Measurements from ENCODE around the gene BBS7. TPM values are rescaled to one million over a fixed set of nuclear protein-coding genes. Genes with fewer than 3 reads are reported as not detected.

Gene BBS7
- total and polyA plus RNA-seq, 8 donors: 3.0 to 5.7 (median 4.0) TPM

DNA sequence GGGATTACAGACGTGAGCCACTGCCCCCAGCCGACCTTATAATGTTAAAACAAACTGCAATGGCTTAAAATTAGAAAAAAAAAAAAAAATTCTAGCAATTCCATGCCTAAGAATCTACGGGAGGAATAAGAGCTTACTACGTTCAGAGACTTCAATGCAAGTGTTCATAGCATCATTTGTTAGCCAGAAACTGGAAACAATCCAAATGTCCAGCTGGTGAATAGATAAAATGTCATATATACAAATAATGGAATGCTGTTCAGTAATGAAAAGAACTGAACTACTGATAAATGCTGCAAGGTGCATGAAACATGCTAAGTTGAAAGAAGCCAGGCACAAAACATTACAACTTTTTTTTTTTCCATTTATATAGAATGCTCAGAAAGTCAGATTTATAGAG, 63.9 kb downstream of the BBS7 start:
- no peak for ATAC-seq
- no peak for FAIRE-seq

DNA sequence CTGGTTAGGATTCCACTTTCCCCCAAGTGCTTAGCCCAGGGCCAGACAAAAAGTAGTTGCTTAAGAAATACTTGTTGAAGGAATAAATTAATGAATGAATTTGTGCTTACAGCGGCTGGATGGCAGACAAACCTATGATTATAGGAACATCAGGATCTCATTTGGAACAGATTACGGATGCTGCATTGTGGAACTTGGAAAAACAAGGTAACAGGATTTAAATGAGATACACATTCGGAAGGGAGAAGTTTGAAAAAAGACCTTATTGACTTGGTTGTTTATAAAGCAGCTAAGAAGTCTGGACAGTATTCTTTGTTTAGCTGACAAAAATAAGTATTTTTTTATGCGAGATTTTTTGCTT, 68.6 kb downstream of the BBS7 start:
- peak overlapping the region; percentile 76 to 93 (median 84) for H3K4me3 ChIP-seq

More for the DNA sequence above, 63.9 kb downstream of the BBS7 start:
- no peak overlapping the region for H3K4me3 ChIP-seq
- intact Hi-C loops (cut with DNase I): no loop called here
- TF ChIP-seq, protein P1, sequence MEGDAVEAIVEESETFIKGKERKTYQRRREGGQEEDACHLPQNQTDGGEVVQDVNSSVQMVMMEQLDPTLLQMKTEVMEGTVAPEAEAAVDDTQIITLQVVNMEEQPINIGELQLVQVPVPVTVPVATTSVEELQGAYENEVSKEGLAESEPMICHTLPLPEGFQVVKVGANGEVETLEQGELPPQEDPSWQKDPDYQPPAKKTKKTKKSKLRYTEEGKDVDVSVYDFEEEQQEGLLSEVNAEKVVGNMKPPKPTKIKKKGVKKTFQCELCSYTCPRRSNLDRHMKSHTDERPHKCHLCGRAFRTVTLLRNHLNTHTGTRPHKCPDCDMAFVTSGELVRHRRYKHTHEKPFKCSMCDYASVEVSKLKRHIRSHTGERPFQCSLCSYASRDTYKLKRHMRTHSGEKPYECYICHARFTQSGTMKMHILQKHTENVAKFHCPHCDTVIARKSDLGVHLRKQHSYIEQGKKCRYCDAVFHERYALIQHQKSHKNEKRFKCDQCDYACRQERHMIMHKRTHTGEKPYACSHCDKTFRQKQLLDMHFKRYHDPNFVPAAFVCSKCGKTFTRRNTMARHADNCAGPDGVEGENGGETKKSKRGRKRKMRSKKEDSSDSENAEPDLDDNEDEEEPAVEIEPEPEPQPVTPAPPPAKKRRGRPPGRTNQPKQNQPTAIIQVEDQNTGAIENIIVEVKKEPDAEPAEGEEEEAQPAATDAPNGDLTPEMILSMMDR (IDR thresholded peaks at IDR 0.05): no peak
- no peaks in the 10 kb centered on the region for H3K27me3 ChIP-seq
- no peak overlapping the region for H3K27ac ChIP-seq
- no peaks in the 10 kb centered on the region for H3K9me3 ChIP-seq
- H3K36me3 ChIP-seq: peaks cover 0 to 34% (median 0%) of the 10 kb centered on the region in 3 donors
- whole genome bisulfite sequencing, 2 donors: 87 to 89% methylated on average over 4 of the region's 4 CpGs
- no peak for DNase-seq
- H3K4me1 ChIP-seq: peaks cover 3 to 8% (median 6%) of the 10 kb centered on the region in 3 donors

DNA sequence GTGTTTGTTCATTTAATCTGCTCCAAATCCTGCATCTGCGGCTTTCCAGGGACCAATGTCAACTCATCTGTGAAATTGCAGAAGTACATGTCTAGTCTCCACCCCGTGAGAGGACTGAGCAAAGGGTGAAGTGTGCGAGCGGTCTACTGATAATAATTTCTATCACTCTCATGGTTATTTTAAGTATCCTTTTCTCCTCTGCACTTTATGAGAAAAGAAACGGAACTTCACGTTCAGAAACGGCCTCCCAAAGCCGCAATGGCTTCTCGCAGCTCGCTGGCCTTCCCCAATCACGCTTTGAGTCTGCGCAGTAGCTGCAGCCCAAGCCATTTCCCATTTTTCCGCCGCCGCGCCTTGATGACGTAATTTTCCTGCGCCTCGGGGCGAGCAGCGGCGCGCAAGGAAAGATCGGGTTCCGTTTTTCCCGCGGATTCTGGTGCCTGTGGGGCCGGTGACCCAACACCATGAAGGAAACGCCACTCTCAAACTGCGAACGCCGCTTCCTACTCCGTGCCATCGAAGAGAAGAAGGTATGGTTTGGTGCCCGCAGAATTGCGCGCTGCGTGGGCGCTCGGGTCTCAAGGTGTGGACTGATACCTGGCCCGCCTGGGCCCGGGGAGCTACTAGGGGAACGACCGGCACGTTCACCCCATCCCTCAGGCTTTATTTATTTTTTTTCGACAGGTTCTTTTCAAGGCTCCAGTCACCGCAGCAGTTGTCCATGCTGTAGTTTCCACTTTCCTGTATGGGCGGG, 69.1 kb downstream of the BBS7 start, which contains the start of gene EXOSC9:
EXOSC9 (plus strand) TSS at position 363 of the 754 bp plus-strand sequence; CDS start at position 465, 102 bp downstream.
- ATAC-seq (peak; percentile 98 to 100 (median 99)), DNase-seq (peak; percentile 92 to 98 (median 95)), FAIRE-seq (peak; percentile 45)
- TF ChIP-seq, protein P1 (IDR thresholded peaks at IDR 0.05): no peak
- intact Hi-C loops (cut with DNase I): no loop called here
- H3K27me3 ChIP-seq: peaks cover 0 to 3% (median 0%) of the 10 kb centered on the region in 4 donors
- H3K4me1 ChIP-seq: peaks cover 6 to 8% (median 7%) of the 10 kb centered on the region in 3 donors
- no peaks in the 10 kb centered on the region for H3K9me3 ChIP-seq
- 0 to 1% methylated on average over 48 of the region's 48 CpGs for WGBS, 2 donors
- peak within 1 kb of the TSS; percentile 76 to 93 (median 84) for H3K4me3 ChIP-seq
- H3K27ac ChIP-seq: peak within 1 kb of the TSS; percentile 68 to 84 (median 79)
- H3K36me3 ChIP-seq: peaks cover 0 to 7% (median 0%) of the 10 kb centered on the region in 3 donors

More for the DNA sequence above, 68.6 kb downstream of the BBS7 start:
- intact Hi-C loops (cut with DNase I): no loop called here
- TF ChIP-seq, protein P1 (IDR thresholded peaks at IDR 0.05): no peak
- 12 to 15% methylated on average over 4 of the region's 4 CpGs for WGBS, 2 donors
- no peak for FAIRE-seq
- Histone ChIP-seq H3K9me3 (no peaks in the 10 kb centered on the region), H3K4me1 (peaks cover 6 to 8% (median 7%) of the 10 kb centered on the region in 3 donors), H3K27ac (peak overlapping the region in 3 of 4 donors; percentile 68 to 84 (median 83)), H3K27me3 (no peaks in the 10 kb centered on the region), H3K36me3 (peaks cover 0 to 10% (median 0%) of the 10 kb centered on the region in 3 donors)
- no peak for ATAC-seq
- no peak for DNase-seq

DNA sequence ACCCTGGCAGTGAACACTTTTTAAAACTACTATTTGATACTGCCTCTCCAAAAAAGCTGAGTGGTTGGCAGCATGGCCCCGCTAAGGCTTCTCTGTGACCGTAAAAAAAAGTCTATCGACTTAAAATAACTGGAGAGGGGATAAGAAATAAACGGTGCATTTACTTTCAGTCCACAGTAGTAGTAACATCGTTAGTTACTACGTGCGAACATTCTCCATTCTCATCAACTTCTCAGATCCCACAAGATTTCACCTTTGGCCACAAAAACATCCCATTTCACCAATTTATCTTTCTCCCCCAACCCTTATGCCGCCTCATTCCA, 69.7 kb downstream of the BBS7 start:
- ATAC-seq: peak; percentile 25 to 41 (median 34)
- intact Hi-C loops (cut with DNase I): no loop called here
- Histone ChIP-seq H3K27me3 (peaks cover 0 to 3% (median 0%) of the 10 kb centered on the region in 4 donors), H3K9me3 (no peaks in the 10 kb centered on the region), H3K36me3 (peaks cover 0 to 5% (median 0%) of the 10 kb centered on the region in 3 donors), H3K27ac (peak overlapping the region; percentile 68 to 84 (median 79)), H3K4me1 (peaks cover 6 to 8% (median 7%) of the 10 kb centered on the region in 3 donors), H3K4me3 (peak overlapping the region; percentile 76 to 93 (median 84))
- WGBS, 2 donors: 38 to 39% methylated on average over 8 of the region's 8 CpGs
- no peak for DNase-seq
- TF ChIP-seq, protein P1 (IDR thresholded peaks at IDR 0.05): no peak
- FAIRE-seq: no peak

All from pancreas (tissue), 10 donors.